ENCODE data around the gene VPS26C.

DNA sequence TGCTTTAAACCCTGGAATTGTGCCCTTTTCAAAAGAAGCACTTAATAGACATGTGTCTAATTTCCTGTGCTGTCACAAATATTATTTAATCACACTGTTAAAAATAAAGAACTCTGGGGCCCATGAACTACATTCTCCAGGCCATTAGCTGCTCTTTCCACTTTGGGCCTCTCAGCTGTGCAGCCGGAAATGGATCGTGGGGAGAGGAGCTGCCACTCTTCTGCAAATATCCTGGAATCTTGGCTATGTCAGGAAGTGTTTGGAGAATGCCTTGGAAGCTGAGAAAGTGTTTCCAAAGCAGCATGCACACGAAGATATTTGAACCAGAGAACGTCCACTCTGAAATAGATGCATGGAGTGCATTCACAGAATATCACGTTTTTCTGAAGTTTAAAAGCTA lies 27.5 kb upstream of the VPS26C start:
- TF ChIP-seq ZNF274 (IDR thresholded peaks at IDR 0.05; ENCODE audit: low read depth, low read length): no peak
- TF ChIP-seq YY1 (IDR thresholded peaks at IDR 0.05; ENCODE audit: insufficient read depth, insufficient read length): no peak
- TF ChIP-seq SUZ12 (IDR thresholded peaks at IDR 0.05; ENCODE audit: extremely low read depth, insufficient read depth, insufficient read length): no peak

Data from NT2/D1 (cell line).